ENCODE data around the gene NRP2. TPM values are rescaled to one million over a fixed set of nuclear protein-coding genes. Genes with fewer than 3 reads are reported as not detected.

NRP2 gene
- total RNA-seq, 1 donor from 2014 or later = 31.8 TPM

DNA sequence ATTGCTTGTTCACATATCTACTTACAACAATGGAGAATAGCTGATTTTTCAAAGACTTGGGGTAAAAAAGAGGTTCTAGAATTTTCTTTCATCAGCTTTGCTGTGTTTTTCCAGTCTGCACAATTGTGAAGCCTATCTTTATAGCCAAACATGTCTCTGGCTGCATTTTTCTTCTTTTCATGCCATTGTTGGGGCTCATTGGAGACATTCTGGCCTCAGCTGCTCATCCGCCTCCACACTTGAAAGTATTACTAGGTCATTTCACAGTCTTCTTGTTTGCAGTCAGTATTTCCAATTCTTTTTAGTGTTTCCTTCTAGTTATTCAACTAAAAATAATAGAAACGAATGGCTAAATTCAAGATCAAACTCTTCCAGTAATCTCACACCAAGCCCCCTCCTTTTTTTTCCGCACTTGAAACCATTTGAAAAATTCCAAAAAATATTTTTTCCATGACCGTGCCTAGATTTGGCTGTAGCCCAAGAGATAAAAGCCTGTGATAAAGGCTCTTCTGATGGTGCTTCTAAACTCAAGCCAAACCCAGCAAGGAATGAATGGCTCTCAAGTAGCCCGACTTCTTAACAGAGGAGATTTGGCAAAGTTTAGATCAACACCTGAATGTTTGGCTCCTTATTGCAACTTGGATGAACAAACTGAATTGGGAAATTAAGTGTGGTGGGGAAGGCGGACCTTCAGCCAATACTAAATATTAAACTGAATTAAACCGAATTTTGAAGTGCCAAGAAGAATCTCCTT lies 103.4 kb downstream of the NRP2 start:
- no peak overlapping the region for H3K9ac ChIP-seq (ENCODE audit: low read depth in 1 of 3, low read length in 3 of 3)
- no peak overlapping the region for H3K27ac ChIP-seq (ENCODE audit: low read depth, low read length)
- H3K9me3 ChIP-seq (ENCODE audit: control insufficient read depth in 3 of 3, low read length in 3 of 3) = no peaks in the 10 kb centered on the region
- H3K36me3 ChIP-seq (ENCODE audit: control insufficient read depth in 3 of 3, insufficient read depth in 3 of 3, low read length in 3 of 3) = no peaks in the 10 kb centered on the region
- H3K4me1 ChIP-seq (ENCODE audit: control insufficient read depth in 3 of 3, insufficient read depth in 3 of 3, low read length in 3 of 3) = no peaks in the 10 kb centered on the region
- no peak overlapping the region for H3K4me3 ChIP-seq (ENCODE audit: low read length in 3 of 3)
- no peaks in the 10 kb centered on the region for H3K27me3 ChIP-seq (ENCODE audit: control insufficient read depth in 3 of 3, insufficient read depth in 3 of 3, low read length in 3 of 3)

- Histone ChIP-seq H3K9ac (ENCODE audit: low read depth in 1 of 3, low read length in 3 of 3) (no peak overlapping the region), H3K27me3 (ENCODE audit: control insufficient read depth in 3 of 3, insufficient read depth in 3 of 3, low read length in 3 of 3) (no peaks in the 10 kb centered on the region), H3K9me3 (ENCODE audit: control insufficient read depth in 3 of 3, low read length in 3 of 3) (no peaks in the 10 kb centered on the region), H3K27ac (ENCODE audit: low read depth, low read length) (no peak overlapping the region), H3K4me3 (ENCODE audit: low read length in 3 of 3) (no peak overlapping the region), H3K4me1 (ENCODE audit: control insufficient read depth in 3 of 3, insufficient read depth in 3 of 3, low read length in 3 of 3) (no peaks in the 10 kb centered on the region), H3K36me3 (ENCODE audit: control insufficient read depth in 3 of 3, insufficient read depth in 3 of 3, low read length in 3 of 3) (no peaks in the 10 kb centered on the region)
Measured at GRCh38 chr2:205786976-205787375, 104.7 kb downstream of the NRP2 start.

DNA sequence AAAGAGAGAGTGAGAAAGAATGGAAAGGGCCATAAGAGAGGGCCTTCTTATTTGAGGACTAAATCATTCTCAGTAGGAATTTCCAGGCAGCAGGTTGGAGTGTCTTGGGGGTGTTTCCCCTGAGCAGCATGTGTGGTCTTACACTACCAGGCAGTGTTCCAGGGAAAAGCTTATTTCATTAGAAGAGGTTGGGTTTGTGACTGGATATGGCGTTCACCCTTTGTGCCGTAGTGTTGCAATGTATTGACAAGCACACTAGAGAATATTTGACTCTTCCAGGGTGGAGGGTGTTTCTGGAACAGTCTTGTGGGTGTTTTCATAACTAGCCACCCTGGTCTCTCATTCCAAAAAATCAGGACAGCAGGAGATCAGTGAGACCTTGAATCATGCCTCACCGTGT lies 105.5 kb downstream of the NRP2 start:
- Histone ChIP-seq H3K27me3 (ENCODE audit: control insufficient read depth in 3 of 3, insufficient read depth in 3 of 3, low read length in 3 of 3) (no peaks in the 10 kb centered on the region), H3K4me3 (ENCODE audit: low read length in 3 of 3) (no peak overlapping the region), H3K9ac (ENCODE audit: low read depth in 1 of 3, low read length in 3 of 3) (no peak overlapping the region), H3K4me1 (ENCODE audit: control insufficient read depth in 3 of 3, insufficient read depth in 3 of 3, low read length in 3 of 3) (no peaks in the 10 kb centered on the region), H3K36me3 (ENCODE audit: control insufficient read depth in 3 of 3, insufficient read depth in 3 of 3, low read length in 3 of 3) (no peaks in the 10 kb centered on the region), H3K9me3 (ENCODE audit: control insufficient read depth in 3 of 3, low read length in 3 of 3) (no peaks in the 10 kb centered on the region), H3K27ac (ENCODE audit: low read depth, low read length) (no peak overlapping the region)

DNA sequence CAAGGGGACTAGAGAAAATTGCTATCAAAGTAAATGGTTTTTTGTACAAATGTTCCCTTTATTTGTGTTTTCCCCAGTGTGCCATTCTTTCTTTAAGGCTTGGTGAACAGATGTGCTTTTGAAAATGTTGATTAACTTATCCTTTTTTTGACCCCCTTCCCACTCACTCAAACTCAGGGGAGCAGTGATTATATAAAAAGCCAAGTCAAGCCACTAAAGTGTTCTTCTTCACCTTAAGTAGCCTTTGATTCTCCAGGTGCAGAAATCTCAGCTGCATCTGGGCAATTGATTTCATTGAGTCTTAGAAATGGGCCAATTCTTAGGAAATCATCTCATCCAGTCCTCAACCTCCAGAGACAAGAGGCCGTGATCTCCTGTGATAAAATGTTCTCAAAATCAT lies 107.6 kb downstream of the NRP2 start:
- H3K9me3 ChIP-seq (ENCODE audit: control insufficient read depth in 3 of 3, low read length in 3 of 3) = no peaks in the 10 kb centered on the region
- H3K4me3 ChIP-seq (ENCODE audit: low read length in 3 of 3) = no peak overlapping the region
- no peaks in the 10 kb centered on the region for H3K27me3 ChIP-seq (ENCODE audit: control insufficient read depth in 3 of 3, insufficient read depth in 3 of 3, low read length in 3 of 3)
- no peaks in the 10 kb centered on the region for H3K4me1 ChIP-seq (ENCODE audit: control insufficient read depth in 3 of 3, insufficient read depth in 3 of 3, low read length in 3 of 3)
- no peak overlapping the region for H3K27ac ChIP-seq (ENCODE audit: low read depth, low read length)
- H3K36me3 ChIP-seq (ENCODE audit: control insufficient read depth in 3 of 3, insufficient read depth in 3 of 3, low read length in 3 of 3) = peaks cover 0 to 5% (median 0%) of the 10 kb centered on the region in 3 donors
- no peak overlapping the region for H3K9ac ChIP-seq (ENCODE audit: low read depth in 1 of 3, low read length in 3 of 3)

DNA sequence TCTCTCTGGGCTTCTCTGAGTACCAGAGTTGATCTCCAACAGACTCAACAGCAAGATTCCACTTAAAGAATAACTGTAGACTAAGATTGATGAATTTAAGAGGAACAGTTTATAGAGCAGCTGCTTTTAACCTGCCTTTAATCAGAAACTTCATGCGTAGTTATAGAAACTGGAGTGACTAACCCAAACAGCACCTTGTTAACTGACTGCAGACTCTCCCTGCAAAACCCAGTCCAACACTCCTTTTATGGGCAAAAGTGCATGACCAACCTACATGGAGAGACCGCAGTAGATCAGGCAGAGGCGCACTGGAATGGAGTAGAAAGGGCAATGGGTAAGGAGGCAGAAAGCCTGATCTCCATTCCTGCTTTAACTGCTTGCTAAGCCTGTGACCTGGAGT lies 110.6 kb downstream of the NRP2 start:
- Histone ChIP-seq H3K27ac (ENCODE audit: low read depth, low read length) (no peak overlapping the region), H3K4me3 (ENCODE audit: low read length in 3 of 3) (no peak overlapping the region), H3K4me1 (ENCODE audit: control insufficient read depth in 3 of 3, insufficient read depth in 3 of 3, low read length in 3 of 3) (no peaks in the 10 kb centered on the region), H3K9me3 (ENCODE audit: control insufficient read depth in 3 of 3, low read length in 3 of 3) (no peaks in the 10 kb centered on the region), H3K36me3 (ENCODE audit: control insufficient read depth in 3 of 3, insufficient read depth in 3 of 3, low read length in 3 of 3) (peaks cover 0 to 10% (median 0%) of the 10 kb centered on the region in 3 donors), H3K9ac (ENCODE audit: low read depth in 1 of 3, low read length in 3 of 3) (no peak overlapping the region), H3K27me3 (ENCODE audit: control insufficient read depth in 3 of 3, insufficient read depth in 3 of 3, low read length in 3 of 3) (no peaks in the 10 kb centered on the region)

DNA sequence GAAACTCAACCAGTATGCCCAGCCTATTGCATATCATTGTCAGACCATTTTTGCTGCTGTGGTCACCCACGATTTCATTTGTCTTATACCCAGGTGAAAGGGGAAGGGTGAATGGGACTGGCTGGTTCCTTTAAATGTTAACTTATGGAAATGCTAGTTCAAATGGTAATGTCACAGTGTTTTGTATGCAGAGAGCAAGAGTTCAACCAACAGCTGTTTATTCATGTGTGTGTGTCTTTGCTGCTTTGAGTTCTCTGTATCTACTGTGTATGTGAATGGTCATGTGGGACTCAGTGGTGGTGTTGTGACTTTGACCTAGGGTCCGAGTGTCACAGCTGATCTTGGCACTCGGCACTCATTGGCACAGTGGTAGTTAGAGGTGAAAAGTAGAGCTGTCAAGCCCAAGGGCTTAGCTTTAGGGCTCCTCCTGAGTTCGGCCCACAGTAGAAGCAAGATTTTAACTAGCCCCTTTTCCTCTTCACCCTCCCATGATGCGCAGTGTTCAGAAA lies 114.6 kb downstream of the NRP2 start:
- peaks cover 0 to 10% (median 0%) of the 10 kb centered on the region in 3 donors for H3K36me3 ChIP-seq (ENCODE audit: control insufficient read depth in 3 of 3, insufficient read depth in 3 of 3, low read length in 3 of 3)
- peaks cover 0 to 6% (median 0%) of the 10 kb centered on the region in 3 donors for H3K9me3 ChIP-seq (ENCODE audit: control insufficient read depth in 3 of 3, low read length in 3 of 3)
- no peak overlapping the region for H3K27ac ChIP-seq (ENCODE audit: low read depth, low read length)
- H3K9ac ChIP-seq (ENCODE audit: low read depth in 1 of 3, low read length in 3 of 3) = no peak overlapping the region
- H3K27me3 ChIP-seq (ENCODE audit: control insufficient read depth in 3 of 3, insufficient read depth in 3 of 3, low read length in 3 of 3) = no peaks in the 10 kb centered on the region
- no peak overlapping the region for H3K4me3 ChIP-seq (ENCODE audit: low read length in 3 of 3)
- H3K4me1 ChIP-seq (ENCODE audit: control insufficient read depth in 3 of 3, insufficient read depth in 3 of 3, low read length in 3 of 3) = no peaks in the 10 kb centered on the region

- H3K9me3 ChIP-seq (ENCODE audit: control insufficient read depth in 3 of 3, low read length in 3 of 3) = peaks cover 0 to 6% (median 0%) of the 10 kb centered on the region in 3 donors
- no peak overlapping the region for H3K27ac ChIP-seq (ENCODE audit: low read depth, low read length)
- peaks cover 0 to 10% (median 0%) of the 10 kb centered on the region in 3 donors for H3K36me3 ChIP-seq (ENCODE audit: control insufficient read depth in 3 of 3, insufficient read depth in 3 of 3, low read length in 3 of 3)
- no peak overlapping the region for H3K4me3 ChIP-seq (ENCODE audit: low read length in 3 of 3)
- no peaks in the 10 kb centered on the region for H3K4me1 ChIP-seq (ENCODE audit: control insufficient read depth in 3 of 3, insufficient read depth in 3 of 3, low read length in 3 of 3)
- no peaks in the 10 kb centered on the region for H3K27me3 ChIP-seq (ENCODE audit: control insufficient read depth in 3 of 3, insufficient read depth in 3 of 3, low read length in 3 of 3)
- H3K9ac ChIP-seq (ENCODE audit: low read depth in 1 of 3, low read length in 3 of 3) = no peak overlapping the region
Measured at GRCh38 chr2:205797866-205798265, 115.6 kb downstream of the NRP2 start.

GRCh38 chr2:205800224-205800623 lies 117.9 kb downstream of the NRP2 start:
- Histone ChIP-seq H3K9ac (ENCODE audit: low read depth in 1 of 3, low read length in 3 of 3) (no peak overlapping the region), H3K4me3 (ENCODE audit: low read length in 3 of 3) (no peak overlapping the region), H3K36me3 (ENCODE audit: control insufficient read depth in 3 of 3, insufficient read depth in 3 of 3, low read length in 3 of 3) (peaks cover 0 to 5% (median 0%) of the 10 kb centered on the region in 3 donors), H3K9me3 (ENCODE audit: control insufficient read depth in 3 of 3, low read length in 3 of 3) (peaks cover 0 to 6% (median 0%) of the 10 kb centered on the region in 3 donors), H3K27ac (ENCODE audit: low read depth, low read length) (no peak overlapping the region), H3K4me1 (ENCODE audit: control insufficient read depth in 3 of 3, insufficient read depth in 3 of 3, low read length in 3 of 3) (no peaks in the 10 kb centered on the region), H3K27me3 (ENCODE audit: control insufficient read depth in 3 of 3, insufficient read depth in 3 of 3, low read length in 3 of 3) (peaks cover 0 to 3% (median 2%) of the 10 kb centered on the region in 3 donors)

DNA sequence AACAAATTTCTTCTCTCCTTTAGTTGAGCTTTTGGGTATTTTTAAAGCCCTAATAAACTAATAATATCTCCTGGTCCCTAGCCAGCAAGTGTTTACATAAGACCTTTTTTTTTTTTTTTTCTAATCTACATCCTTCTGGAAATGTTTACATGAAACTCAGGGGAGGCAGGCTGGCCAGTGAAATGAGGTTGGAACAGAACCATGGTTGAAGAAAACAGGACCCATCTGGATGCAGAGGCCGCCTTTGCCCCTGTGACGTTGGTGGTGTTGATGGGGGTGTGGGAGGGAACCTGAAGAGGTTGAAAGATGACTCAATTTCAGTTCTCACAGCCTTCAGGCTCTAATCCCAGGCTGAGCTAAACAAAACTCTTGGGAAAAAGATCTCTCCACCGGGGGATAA lies 118.5 kb downstream of the NRP2 start:
- H3K9ac ChIP-seq (ENCODE audit: low read depth in 1 of 3, low read length in 3 of 3) = no peak overlapping the region
- no peaks in the 10 kb centered on the region for H3K4me1 ChIP-seq (ENCODE audit: control insufficient read depth in 3 of 3, insufficient read depth in 3 of 3, low read length in 3 of 3)
- no peak overlapping the region for H3K27ac ChIP-seq (ENCODE audit: low read depth, low read length)

GRCh38 chr2:205802065-205802464 lies 119.8 kb downstream of the NRP2 start:
- H3K4me3 ChIP-seq (ENCODE audit: low read length in 3 of 3) = no peak overlapping the region
- H3K9me3 ChIP-seq (ENCODE audit: control insufficient read depth in 3 of 3, low read length in 3 of 3) = peaks cover 0 to 6% (median 0%) of the 10 kb centered on the region in 3 donors
- H3K27me3 ChIP-seq (ENCODE audit: control insufficient read depth in 3 of 3, insufficient read depth in 3 of 3, low read length in 3 of 3) = peaks cover 0 to 11% (median 2%) of the 10 kb centered on the region in 3 donors
- no peak overlapping the region for H3K9ac ChIP-seq (ENCODE audit: low read depth in 1 of 3, low read length in 3 of 3)
- H3K36me3 ChIP-seq (ENCODE audit: control insufficient read depth in 3 of 3, insufficient read depth in 3 of 3, low read length in 3 of 3) = peaks cover 0 to 3% (median 0%) of the 10 kb centered on the region in 3 donors
- no peaks in the 10 kb centered on the region for H3K4me1 ChIP-seq (ENCODE audit: control insufficient read depth in 3 of 3, insufficient read depth in 3 of 3, low read length in 3 of 3)
- no peak overlapping the region for H3K27ac ChIP-seq (ENCODE audit: low read depth, low read length)

More for the DNA sequence above, 118.5 kb downstream of the NRP2 start:
- no peak overlapping the region for H3K4me3 ChIP-seq (ENCODE audit: low read length in 3 of 3)
- H3K27me3 ChIP-seq (ENCODE audit: control insufficient read depth in 3 of 3, insufficient read depth in 3 of 3, low read length in 3 of 3) = peaks cover 0 to 8% (median 2%) of the 10 kb centered on the region in 3 donors
- peaks cover 0 to 5% (median 0%) of the 10 kb centered on the region in 3 donors for H3K36me3 ChIP-seq (ENCODE audit: control insufficient read depth in 3 of 3, insufficient read depth in 3 of 3, low read length in 3 of 3)
- H3K9me3 ChIP-seq (ENCODE audit: control insufficient read depth in 3 of 3, low read length in 3 of 3) = peaks cover 0 to 6% (median 0%) of the 10 kb centered on the region in 3 donors
